Endodermal cell (in vitro differentiated cells): ENCODE results near the gene SPAG9. TPM values are rescaled to one million over a fixed set of nuclear protein-coding genes. Genes with fewer than 3 reads are reported as not detected.

Experiments used
- DNase-seq: peaks from one replicate; pipeline ENCODE4 v3.0.0-alpha.2; 2017
- H3K27ac ChIP-seq: 2 replicates; pipeline ENCODE4 v1.5.1; 2013; ENCODE audit warnings: mild to moderate bottlenecking, low read depth, low read length, moderate library complexity
- H3K27me3 ChIP-seq: 2 replicates; pipeline ENCODE4 v1.6.1; 2013; ENCODE audit warnings: mild to moderate bottlenecking, low read length, moderate library complexity; ENCODE audit not compliant: insufficient read depth, control insufficient read depth, poor library complexity, severe bottlenecking
- H3K36me3 ChIP-seq: 2 replicates; pipeline ENCODE4 v1.7.0; 2013; ENCODE audit warnings: mild to moderate bottlenecking, low read length, moderate library complexity; ENCODE audit not compliant: control insufficient read depth, insufficient read depth
- H3K4me1 ChIP-seq: one replicate; pipeline ENCODE4 v1.7.0; 2013; ENCODE audit warnings: low read length; ENCODE audit not compliant: control insufficient read depth, insufficient read depth
- H3K4me3 ChIP-seq: 2 replicates; pipeline ENCODE4 v1.5.1; 2013; ENCODE audit warnings: mild to moderate bottlenecking, low read length, moderate library complexity
- H3K9ac ChIP-seq: 2 replicates; pipeline ENCODE4 v1.6.1; 2013; ENCODE audit warnings: mild to moderate bottlenecking, low read length, moderate library complexity; ENCODE audit not compliant: poor library complexity, severe bottlenecking; ENCODE audit errors: extremely low read depth
- H3K9me3 ChIP-seq: 2 replicates; pipeline ENCODE4 v1.6.1; 2013; ENCODE audit warnings: mild to moderate bottlenecking, low read length, moderate library complexity; ENCODE audit not compliant: control insufficient read depth
- H3K27ac Mint-ChIP-seq: 2 replicates; pipeline ENCODE4 v1.8.0; 2020; ENCODE audit warnings: mixed read lengths
- H3K27me3 Mint-ChIP-seq: 2 replicates; pipeline ENCODE4 v1.8.0; 2021; ENCODE audit warnings: mild to moderate bottlenecking, mixed read lengths; ENCODE audit not compliant: insufficient read depth
- H3K36me3 Mint-ChIP-seq: 2 replicates; pipeline ENCODE4 v1.8.0; 2020; ENCODE audit warnings: low read depth, mixed read lengths
- H3K4me1 Mint-ChIP-seq: 2 replicates; pipeline ENCODE4 v1.8.0; 2020; ENCODE audit warnings: mixed read lengths
- H3K4me3 Mint-ChIP-seq: 2 replicates; pipeline ENCODE4 v1.8.0; 2020; ENCODE audit warnings: mild to moderate bottlenecking, moderate library complexity, mixed read lengths
- H3K9me3 Mint-ChIP-seq: 2 replicates; pipeline ENCODE4 v1.8.0; 2020; ENCODE audit warnings: mild to moderate bottlenecking, mixed read lengths
- WGBS, 2 experiments: methylation state at CpG; one replicate each; pipeline versions ENCODE4 v1.1.5 to v1.1.7; 2013; ENCODE audit warnings: missing lambda C conversion rate in 2 of 2, mixed read lengths in 1 of 2; ENCODE audit not compliant: insufficient coverage in 1 of 2, insufficient read length in 1 of 2; 5-methylcytosine and 5-hydroxymethylcytosine counted together
- total RNA-seq, 2 donors: library from RNA; stranded (reverse); fragmentation: NEBNext Ultra II Directional in 1 of 2; extraction: Animal tissue kit (Norgen Biotek cat#: 25700) in 1 of 2; gene quantifications; 2 replicates in 1 of 2; 3 replicates in 1 of 2; pipeline ENCODE4 v1.2.1, GENCODE V29; 2021
- TF ChIP-seq, protein P1 (sequence below): fragments of 200-600 bp; sonication (generic); conservative IDR thresholded peaks from 2 replicates; pipeline ENCODE4 v1.5.0; 2021; ENCODE audit warnings: antibody characterized with exemption, mild to moderate bottlenecking

Gene SPAG9
- total RNA-seq, 2 donors from 2014 or later, result 64.8 to 77.7 TPM

DNA sequence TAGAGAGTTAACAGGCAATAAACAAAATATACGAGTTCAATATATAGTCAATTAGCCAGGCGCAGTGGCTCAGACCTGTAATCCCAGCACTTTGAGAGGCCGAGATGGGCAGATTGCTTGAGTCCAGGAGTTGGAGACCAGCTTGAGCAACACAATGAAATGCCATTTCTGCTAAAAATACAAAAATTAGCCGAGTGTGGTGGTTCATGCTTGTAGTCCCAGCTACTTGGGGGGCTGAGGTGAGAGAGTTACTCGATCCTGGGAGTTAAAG lies 184.7 kb downstream of the SPAG9 start:
- H3K9me3 ChIP-seq, result no peaks in the 10 kb centered on the region
- Mint-ChIP-seq H3K27ac (no peak overlapping the region), H3K4me1 (peaks cover 10% of the 10 kb centered on the region), H3K9me3 (no peaks in the 10 kb centered on the region), H3K36me3 (no peaks in the 10 kb centered on the region), H3K27me3 (peaks cover 23% of the 10 kb centered on the region), H3K4me3 (no peak overlapping the region)
- TF ChIP-seq, protein P1, sequence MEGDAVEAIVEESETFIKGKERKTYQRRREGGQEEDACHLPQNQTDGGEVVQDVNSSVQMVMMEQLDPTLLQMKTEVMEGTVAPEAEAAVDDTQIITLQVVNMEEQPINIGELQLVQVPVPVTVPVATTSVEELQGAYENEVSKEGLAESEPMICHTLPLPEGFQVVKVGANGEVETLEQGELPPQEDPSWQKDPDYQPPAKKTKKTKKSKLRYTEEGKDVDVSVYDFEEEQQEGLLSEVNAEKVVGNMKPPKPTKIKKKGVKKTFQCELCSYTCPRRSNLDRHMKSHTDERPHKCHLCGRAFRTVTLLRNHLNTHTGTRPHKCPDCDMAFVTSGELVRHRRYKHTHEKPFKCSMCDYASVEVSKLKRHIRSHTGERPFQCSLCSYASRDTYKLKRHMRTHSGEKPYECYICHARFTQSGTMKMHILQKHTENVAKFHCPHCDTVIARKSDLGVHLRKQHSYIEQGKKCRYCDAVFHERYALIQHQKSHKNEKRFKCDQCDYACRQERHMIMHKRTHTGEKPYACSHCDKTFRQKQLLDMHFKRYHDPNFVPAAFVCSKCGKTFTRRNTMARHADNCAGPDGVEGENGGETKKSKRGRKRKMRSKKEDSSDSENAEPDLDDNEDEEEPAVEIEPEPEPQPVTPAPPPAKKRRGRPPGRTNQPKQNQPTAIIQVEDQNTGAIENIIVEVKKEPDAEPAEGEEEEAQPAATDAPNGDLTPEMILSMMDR, result no peak
- H3K36me3 ChIP-seq, result no peaks in the 10 kb centered on the region
- H3K4me3 ChIP-seq, result no peak overlapping the region
- peaks cover 17% of the 10 kb centered on the region for H3K27me3 ChIP-seq
- 90 to 93% methylated on average over 4 to 5 of the region's 5 CpGs for WGBS, 2 experiments
- no peak for DNase-seq
- peaks cover 5% of the 10 kb centered on the region for H3K4me1 ChIP-seq
- H3K27ac ChIP-seq, result no peak overlapping the region
- no peak overlapping the region for H3K9ac ChIP-seq

DNA sequence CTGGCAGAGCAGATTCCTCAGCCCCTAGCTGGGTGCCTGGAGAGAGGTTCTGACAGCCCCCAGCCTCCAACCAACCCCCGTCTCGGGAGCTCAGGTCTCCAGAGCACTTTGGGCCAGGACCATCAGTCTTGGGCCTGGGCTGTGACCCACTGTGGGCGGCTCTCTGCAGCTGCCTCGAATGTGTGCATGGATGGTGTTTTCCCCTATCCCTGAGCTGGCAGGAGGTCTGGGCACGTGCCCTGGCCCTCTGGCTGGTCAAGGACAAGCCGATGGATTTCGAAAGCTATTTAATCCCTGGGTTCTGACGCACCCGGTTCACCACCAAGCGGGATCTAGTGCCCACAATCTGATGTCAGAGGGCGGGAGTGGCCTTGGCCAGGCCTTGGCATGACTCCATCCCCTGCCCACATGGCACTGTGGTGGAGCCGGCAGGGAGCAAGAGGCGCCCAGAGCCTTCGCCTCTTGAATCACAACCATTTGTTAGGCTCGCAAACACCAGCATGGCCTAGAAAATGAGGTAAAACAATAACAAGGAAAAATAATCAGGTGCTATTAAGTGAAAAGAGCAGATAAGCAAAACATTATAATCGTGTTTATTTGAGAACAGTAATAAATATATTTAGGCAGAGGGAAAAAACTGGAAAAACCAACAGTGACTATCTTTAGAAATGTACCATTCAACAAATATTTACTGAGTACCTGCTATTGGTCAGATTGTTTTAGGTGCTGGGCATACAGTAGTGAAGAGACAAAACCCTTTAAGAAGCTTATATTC lies 185.3 kb downstream of the SPAG9 start:
- H3K27me3 ChIP-seq, result peaks cover 17% of the 10 kb centered on the region
- Mint-ChIP-seq H3K4me1 (peaks cover 13% of the 10 kb centered on the region), H3K27me3 (peaks cover 26% of the 10 kb centered on the region), H3K27ac (no peak overlapping the region), H3K36me3 (no peaks in the 10 kb centered on the region), H3K9me3 (no peaks in the 10 kb centered on the region), H3K4me3 (no peak overlapping the region)
- WGBS, 2 experiments, result 91 to 93% methylated on average over 12 to 16 of the region's 16 CpGs
- no peak overlapping the region for H3K9ac ChIP-seq
- no peak for DNase-seq
- H3K9me3 ChIP-seq, result no peaks in the 10 kb centered on the region
- peaks cover 5% of the 10 kb centered on the region for H3K4me1 ChIP-seq
- H3K27ac ChIP-seq, result no peak overlapping the region
- TF ChIP-seq, protein P1, result no peak
- no peaks in the 10 kb centered on the region for H3K36me3 ChIP-seq
- H3K4me3 ChIP-seq, result no peak overlapping the region

GRCh38 chr17:50934672-50935220 lies 185.9 kb downstream of the SPAG9 start:
- Histone ChIP-seq H3K4me3 (no peak overlapping the region), H3K27ac (no peak overlapping the region), H3K36me3 (no peaks in the 10 kb centered on the region), H3K9me3 (no peaks in the 10 kb centered on the region), H3K27me3 (peaks cover 22% of the 10 kb centered on the region), H3K9ac (no peak overlapping the region), H3K4me1 (peaks cover 5% of the 10 kb centered on the region)
- Mint-ChIP-seq H3K4me1 (peaks cover 13% of the 10 kb centered on the region), H3K4me3 (no peak overlapping the region), H3K27ac (no peak overlapping the region), H3K9me3 (no peaks in the 10 kb centered on the region), H3K36me3 (no peaks in the 10 kb centered on the region), H3K27me3 (peaks cover 30% of the 10 kb centered on the region)
- WGBS, 2 experiments, result 94 to 95% methylated on average over 10 to 15 of the region's 15 CpGs
- no peak for DNase-seq
- TF ChIP-seq, protein P1, result no peak
